LHCN-M2 (cell line): ENCODE measurements around the gene CD81. TPM values are rescaled to one million over a fixed set of nuclear protein-coding genes. Genes with fewer than 3 reads are reported as not detected.

Experiments
- DNase-seq: peaks from one replicate; pipeline ENCODE4 v3.0.0-alpha.2; 2012; ENCODE audit warnings: low read depth
- total RNA-seq: library from RNA; depleted of rRNA; stranded (reverse); fragments of >200 nt; gene quantifications from 2 replicates; pipeline ENCODE4 v1.2.3, GENCODE V29; 2014

The CD81 gene
- total RNA-seq, 1 experiment from 2014 or later, result 305 TPM

DNA sequence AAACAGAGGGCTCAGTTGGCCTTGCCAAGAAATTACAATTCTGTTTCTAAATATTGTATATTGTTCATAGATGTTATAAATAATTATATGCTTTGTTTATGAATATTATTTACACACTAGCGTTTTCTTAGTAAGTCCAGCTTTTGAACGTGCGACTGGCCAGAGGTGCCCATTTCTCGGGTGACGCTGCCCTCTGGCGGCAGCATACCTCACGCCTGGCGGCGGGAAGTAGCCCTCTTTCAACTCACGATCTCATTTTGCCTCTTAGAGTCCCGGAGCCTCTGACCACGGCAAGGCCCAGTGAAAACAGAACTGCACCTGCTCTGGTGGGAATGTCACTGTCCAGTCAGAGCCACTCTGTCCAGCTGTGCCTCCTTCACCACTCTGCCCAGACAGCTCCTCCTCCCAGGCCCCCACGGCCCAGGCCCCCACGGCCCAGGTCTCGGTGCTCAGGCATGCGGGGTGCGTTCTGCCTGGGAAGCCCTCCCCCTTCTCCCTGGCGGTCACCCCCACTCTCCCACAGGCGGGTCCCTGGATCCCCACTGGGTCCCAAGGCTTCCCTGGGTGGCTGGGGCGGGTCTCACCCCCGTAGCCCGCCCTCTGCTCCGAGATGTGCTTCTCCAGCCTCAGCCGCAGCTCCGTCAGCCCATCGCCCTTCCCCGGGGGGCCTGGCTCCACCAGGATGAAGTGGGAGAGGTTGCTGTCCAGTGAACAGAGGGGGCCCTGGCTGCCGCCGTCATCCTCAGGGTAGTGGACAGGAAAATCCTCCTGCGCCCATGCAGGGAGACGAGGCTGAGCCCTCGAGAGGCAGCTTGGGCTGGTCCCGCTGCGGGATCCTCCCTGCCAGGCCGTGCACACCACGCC lies 42.8 kb downstream of the CD81 start:
- DNase-seq, result peak; percentile 59

DNA sequence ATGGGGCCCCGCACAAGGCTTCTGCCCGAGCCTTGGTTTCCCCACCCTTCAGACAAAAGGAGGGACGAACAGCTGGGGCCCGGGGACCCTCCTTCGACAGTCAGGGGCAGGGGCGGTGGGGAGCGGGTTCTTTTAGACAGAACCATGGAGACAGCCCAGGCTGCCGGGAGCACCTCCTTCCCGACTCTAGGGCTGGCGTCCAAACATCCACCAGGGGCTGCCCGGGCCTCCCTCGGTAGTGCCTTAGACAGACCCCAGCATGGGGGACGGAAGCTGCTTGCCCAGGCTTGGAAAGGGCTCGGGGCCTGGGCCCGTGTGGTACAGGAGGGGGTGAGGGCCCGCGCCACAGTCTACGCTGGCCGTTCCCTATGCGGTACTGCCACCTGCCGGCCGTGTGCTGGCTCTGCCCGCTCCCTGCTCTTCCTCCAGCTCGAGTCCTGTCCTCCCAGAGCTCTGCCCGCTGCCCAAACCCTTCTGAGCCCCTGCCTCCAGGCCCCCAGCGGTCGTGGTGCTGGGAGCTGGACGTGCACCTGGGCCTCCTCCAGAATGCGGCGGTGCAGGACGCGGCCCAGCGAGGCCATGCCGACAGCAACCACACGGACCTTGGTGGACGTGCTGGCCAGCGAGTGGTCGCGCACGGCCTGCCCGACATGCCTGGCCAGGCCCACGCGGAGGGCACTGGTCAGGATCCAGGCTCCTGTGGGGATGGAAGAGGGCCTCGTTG lies 43.6 kb downstream of the CD81 start:
- peak; percentile 43 for DNase-seq

DNA sequence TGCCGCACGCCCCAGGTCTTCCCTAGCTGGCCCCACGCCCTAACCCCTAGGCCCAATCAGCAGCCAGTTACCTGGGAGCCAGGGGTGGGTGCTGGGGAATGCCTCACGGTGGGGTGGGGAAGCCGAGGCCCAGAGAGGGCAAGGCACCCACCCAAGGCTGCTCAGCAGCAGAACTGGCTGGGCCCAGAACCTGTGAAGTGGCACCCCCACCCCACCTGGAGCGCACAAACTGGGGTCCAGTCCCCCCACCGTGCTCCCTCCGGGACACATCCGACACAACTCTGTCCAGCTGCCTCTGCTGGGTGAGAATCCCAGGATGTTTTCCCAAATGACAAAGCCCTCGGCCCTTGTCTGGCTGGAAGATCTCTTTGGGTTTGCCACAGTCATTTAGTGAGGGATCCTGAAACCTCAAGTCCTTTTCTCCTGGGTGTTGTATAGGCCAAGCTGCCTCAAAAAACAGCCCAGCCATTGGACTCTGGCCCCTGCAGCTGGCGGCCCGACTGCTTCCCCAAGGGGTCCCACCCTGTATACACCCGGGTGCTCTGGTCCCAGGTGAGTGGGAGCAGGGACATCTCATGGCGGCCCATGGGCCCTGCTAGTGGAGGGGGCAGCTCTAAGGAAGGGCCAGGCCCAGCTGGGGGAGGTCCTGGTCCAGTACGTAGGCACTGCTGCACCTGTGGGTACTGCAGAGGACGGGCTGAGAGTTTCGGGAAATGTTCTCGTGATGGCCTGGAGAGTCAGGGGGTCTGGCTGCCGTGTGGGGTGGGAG lies 44.3 kb downstream of the CD81 start:
- DNase-seq, result no peak

DNA sequence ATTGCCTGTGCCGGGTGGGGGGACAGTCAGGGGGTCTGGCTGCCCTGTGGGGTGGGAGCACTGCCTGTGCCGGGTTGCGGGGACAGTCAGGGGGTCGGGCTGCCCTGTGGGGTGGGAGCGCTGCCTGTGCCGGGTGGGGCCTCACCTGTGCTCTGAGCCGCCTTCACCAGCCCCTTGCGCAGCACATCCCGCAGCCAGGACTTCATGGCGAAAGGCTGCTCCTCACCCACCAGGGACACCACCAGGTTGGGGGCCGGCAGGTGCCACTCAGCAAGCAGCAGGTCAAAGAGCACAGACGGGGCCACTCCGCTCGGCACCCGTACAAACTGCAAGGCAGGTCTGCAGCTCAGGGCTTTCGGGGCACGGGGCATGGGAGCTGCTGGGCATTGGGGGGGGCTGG lies 44.9 kb downstream of the CD81 start:
- no peak for DNase-seq

DNA sequence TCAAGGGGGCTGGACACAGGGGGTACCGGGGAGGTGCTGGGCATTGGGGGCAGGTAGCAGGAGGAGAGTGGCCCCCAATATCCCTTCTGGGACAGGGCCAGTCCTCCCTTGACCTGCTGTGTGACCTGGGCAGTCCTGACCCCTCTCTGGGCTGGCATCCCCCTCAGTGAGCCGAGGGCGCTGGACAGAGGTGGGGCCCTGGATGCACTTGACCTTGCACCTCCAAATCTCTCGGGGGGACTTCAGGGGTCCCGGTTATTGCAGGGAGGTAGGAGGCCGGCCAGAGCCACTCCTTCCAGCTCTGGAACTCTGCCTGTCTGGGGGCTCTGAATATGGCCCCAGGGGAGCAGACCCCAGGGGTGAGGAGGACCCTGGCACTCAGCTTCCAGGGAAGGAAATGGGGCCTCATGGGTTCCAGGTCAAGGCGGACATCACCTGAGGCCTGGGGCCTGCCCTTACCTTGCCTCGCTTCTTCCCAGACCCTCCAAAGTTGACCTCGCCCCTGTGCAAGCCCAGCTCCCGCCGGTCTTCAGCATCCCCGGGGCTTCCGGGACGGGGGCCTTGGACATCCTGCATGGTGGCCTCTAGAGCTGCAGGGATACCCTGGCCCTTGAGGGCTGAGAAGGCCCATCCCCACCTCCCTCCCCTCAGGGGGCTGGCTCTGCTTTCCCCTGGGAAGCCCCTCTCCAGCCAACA lies 45.5 kb downstream of the CD81 start:
- no peak for DNase-seq

DNA sequence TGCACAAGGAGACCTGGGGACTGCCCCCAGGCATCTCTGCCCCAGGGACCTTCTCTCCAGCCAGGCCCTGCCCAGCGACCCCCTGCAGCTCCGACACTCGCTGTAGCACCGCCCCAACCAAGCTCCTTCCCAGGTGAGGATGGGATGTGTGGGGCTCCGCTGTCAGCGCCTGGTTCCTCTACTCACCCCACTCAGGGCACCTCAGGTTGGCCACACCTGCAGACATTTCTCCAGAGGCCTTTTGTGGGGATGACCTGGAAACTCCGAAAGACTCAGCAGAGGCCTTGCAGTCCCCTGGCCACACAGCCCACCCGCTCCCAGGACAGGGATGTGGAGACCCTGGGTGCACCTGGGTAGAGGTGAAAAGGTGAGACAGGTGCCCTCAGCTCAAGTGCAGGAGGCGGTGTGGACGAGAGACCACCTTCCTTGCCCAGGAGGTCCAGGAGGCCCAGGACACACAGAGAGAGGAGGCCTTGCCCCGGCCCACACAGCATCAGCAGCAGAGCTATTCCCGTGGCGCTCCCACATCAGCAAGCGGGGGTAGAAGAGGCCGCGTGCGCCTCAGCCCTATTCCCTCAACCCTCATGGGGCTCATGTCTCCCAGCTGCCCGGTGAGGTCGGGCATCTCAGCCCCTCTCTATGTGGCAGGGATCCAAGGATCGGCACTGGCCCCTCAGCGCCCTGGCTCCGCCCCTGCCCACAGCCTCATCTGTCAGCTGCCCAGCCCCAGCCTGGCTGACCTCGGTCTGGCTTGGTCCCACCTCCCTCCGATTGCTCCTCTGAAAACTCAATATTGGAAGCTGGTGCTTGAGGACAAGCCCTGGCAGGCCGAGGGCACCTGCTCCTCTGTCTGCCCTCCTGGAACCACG lies 46.3 kb downstream of the CD81 start:
- no peak for DNase-seq

DNA sequence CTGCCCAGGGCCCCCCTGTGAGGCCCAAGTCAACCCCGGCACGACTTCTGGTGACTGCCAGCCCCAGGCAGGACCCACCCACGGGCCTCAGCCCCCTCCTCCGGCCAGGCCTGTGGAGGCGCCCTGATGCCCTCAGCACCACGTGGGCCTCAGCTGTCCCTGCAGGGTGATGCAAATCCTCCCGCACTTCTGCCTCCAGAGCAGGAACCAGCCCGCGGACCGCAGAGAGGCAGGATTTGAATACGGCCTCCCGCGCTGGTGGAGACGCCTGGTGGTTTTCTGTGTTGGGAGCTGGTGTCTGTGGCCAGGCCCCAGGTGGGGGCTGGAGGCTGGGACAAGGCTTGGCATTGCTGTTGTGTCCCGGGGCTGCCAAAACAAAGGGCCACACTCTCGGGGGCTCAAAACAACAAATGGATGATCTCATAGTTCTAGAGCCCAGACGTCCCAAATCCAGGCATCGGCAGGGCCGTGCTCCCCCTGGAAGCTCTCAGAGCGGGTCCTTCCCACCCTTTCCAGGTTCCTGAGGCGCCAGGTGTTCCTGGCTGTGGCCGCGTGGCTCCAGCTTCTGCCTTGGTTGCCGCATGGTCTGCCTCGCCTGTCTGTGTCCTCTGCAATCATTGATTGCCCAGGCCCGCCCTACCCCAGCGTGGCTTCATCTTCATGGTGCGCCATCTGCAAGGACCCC lies 47.8 kb downstream of the CD81 start:
- no peak for DNase-seq

DNA sequence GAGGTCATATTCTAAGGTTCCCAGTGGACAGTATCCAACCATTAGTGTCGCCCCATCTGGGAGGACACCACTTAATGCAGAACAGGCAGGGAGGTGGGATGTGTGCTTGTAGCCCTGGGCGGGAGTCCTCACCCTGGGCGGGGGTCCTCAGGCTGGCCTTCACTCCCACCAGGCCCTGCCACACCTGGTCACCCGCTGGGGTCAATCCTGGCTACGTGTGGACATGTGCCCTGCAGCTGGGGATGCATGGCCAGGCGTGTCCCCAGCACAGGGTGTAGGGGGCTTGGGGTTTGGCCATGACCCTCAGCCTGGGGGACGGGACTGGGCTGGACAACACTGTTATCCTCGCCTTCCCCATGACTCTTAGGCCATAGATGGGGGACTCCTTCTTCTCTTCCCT lies 48.4 kb downstream of the CD81 start:
- no peak for DNase-seq

DNA sequence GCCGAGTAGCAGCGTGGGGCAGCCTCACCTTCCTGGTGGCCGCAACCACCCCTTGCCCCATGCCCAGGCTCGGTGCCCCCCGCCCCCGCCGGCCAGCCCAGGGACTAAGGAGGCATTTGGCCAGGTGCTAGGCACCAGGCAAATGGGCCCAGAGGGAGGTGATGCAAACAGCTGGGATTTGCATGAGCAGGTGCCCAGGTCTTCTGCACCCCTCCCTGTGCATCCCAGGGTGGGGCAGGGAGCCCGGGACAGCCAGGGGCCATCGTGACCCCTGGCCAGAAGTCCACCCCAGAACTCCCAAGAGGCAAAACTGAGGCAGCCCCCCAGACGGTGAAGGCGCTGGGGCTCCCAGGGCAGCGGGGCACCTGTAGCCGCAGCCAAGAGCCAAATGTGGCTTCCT lies 49.1 kb downstream of the CD81 start:
- DNase-seq, result no peak

DNA sequence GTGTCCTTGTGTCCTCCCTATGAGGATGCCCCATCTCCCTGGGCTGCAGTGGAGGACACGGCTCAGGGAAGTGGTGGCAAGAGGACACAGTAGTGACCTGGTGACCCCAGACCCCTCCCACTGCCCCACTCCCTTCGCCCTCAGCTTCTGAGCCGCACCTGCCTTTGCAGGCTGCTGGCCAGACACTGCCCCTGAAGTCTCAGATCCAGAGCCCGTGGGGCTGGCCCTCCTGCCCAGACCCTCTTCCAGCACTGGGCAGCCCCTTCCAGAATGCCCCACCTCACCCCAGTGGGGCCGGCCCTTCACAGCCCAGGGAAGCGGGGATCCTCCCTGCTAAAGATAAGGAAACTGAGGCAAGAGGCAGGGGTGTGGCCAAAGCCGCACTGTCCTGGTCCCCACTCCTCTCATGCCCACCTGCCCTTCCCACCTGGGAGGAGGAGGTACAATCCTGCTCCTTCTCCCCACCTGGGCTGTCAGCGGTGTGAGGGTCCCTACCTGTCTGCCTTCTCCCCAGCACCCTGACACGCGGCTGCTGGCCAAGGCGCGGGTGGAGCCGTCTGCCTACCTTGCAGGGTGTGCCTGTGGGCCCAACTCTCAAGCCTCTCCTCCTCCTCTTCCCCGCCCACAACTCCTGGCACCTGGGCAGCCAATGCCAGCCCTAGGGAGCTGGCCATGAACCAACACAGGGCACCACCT lies 49.9 kb downstream of the CD81 start:
- no peak for DNase-seq

DNA sequence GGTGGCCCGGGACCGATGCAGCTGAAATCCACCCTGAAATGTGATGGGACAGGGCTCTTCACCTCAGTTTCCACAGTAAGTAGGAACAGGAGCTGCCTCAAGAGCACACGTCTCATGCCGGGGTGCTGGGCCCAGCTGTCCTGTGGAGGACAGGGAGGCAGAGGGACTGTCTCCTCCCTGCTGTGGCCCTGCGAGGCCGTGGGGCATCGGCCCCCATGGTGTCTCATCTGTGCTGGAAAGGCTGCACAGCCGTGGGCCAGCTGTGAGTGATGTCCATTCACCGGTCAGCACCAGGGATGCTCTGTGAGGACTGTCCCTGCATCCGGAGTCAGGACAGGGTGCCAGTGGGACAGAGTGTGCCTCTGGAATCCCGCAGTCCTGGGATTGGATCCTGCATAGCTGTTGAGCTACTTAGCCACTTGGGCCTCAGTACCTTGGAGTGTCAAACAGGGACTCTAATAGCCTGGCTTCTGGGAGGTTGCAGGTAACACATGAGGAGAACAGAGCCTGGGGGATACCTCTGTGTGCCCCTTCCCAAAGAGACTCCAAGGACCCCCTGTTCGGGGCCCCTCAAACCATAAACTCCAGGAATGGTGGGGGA lies 50.7 kb downstream of the CD81 start:
- no peak for DNase-seq

DNA sequence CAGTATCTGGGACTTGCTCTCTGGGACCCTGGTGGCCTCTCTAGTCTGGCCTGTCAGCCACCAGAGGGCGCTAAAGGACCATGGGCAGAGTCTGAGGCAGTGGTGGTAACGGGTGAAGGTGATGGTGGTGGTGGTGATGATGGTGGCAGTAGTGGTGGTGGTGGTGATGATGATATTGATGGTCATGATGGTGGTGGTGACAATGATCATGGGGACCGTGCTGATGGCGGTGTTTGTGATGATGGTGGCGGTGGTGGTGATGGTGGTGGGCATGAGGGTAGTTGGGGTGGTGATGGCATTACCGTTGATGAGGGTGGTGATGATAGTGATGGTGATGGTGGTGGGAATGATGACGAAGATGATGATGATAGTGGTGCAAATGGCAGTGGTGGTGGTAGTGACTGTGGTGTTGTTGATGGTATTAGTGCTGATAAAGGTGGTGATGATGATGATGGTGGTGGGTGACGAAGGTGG lies 51.2 kb downstream of the CD81 start:
- peak; percentile 19 for DNase-seq

DNA sequence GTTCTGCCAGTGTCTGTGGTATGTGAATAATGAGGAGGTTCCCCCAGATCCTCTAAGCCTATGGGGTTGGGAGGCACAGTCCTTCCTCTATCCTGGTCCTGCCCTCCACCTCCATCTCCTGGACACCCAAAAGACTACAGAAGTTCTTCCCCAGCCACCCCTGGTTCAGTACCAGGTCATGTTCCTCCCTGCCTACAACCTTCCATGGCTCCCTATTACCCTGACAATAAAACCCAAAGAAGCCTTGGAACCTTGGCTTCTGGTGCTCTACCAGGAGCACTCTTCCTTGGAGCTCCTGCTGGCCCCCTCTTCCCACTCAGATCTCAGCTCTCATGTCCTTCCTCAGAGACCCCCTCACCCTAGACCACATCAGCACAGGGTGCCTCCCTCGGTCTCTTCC lies 54.3 kb downstream of the CD81 start:
- DNase-seq, result no peak

DNA sequence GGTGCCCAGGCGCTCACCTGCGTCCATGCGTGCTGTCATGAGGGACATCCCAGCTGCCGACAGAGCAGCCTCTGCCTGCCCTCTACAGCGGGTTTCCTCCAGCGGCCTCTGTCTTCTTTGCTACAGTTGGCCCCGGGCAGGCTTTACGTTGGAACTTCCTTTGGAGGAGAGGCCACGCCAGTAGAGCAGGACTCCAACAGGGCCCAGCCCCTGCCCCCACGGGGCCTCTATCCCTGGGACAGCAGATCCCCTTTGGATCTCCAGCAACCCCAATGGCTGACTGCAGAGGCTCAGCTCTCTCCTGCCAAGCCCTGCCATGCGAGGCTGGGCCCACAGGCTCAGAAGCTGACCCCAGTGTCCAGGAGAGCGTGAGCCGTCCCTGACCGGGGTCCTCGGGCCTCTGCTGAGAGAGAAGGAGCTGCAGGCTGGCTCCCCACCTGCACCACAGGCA lies 55.1 kb downstream of the CD81 start:
- DNase-seq, result no peak

DNA sequence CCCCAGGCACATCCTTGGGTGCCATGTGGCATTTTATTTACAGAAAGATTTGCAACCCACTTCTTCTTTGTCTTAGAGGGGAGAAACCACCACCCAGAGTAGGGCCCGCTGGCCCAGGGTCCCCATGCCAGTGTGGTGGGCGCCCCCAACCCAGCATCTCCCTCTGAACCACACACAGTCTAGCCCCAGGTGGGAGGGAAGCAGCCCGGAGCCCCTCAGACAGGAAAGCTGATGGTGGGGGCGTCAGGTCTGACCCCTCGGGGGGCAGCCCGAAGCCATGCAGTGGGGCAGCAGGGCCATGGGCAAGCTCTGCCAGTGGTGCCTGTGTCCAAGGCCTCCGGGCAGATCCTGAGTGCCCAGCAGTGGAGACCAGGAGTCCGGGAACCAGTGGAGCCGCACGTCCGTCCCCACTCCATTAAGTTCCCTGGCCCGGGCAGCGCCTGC lies 55.5 kb downstream of the CD81 start:
- DNase-seq, result no peak

DNA sequence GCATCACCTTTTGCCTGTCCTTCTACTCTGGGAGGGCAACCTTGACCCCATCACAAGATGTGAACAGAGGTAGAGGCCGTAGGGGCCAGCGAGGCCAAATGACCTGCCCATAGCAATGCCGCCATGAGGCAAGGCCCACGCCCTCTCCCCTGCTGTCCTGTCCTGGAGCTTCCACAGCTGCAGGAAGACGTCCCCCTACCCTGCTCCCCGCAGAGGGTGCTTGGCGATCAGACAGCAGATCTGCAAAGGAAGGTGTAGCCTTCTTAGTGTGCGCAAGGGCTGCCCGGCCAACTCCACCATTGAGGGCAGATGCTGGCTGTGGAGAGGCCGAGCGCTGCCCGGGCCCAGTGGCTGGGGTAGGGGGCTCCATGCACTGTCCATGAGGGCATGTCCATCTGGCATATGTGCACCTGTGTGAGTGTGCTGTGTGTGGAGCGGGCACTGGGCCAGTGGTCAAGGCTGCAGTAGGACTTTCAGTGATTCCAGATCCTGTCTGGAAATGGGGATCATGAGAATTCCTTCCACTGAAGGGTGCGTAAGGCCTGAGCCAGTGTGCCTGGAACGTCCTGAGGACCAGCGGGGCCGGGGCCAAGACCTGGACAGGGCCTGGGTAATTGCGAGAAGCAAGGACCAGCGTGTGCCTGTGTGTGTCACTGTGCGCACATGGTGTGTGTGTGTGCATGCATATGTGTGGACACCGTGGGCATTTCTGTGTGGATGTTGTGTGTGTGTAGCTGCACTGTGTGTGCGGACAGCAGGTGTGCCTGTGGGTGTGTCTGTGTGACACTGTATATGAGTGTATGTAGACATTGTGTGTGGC lies 56.2 kb downstream of the CD81 start:
- no peak for DNase-seq

DNA sequence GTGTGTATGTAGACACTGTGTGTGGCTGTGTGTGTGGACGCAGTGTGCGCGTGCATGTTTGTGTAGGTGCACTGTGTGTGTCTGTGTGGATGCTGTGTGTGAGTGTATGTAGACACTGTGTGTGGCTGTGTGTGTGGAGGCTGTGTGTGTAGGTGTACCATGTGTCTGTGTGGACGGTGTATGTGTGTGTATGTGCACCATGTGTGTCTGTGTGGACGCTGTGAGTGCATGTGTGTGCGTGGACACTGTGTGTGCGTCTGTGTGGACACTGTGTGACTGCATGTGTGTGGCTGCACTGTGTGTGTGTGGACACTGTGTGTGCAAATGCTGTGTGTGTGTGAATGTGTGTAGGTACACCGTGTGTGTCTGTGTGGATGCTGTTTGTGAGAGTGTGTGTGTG lies 56.9 kb downstream of the CD81 start:
- DNase-seq, result no peak
